ENCODE data around the gene LY6G5B. TPM values are rescaled to one million over a fixed set of nuclear protein-coding genes. Genes with fewer than 3 reads are reported as not detected.

The LY6G5B gene
- total and polyA plus RNA-seq, 2 donors (not counting 1 experiment from before 2014, with no cell fraction given) = 28.4 to 44.2 TPM

- peak overlapping the region; percentile 56 for H3K27ac Mint-ChIP-seq
- no peaks in the 10 kb centered on the region for H3K9me3 Mint-ChIP-seq (ENCODE audit: insufficient read depth)
- peaks cover 10 to 18% of the 10 kb centered on the region in 2 donors for H3K4me1 ChIP-seq (ENCODE audit: control insufficient read depth in 2 of 2, insufficient read depth in 2 of 2, low read length in 2 of 2)
- POLR2A ChIA-PET = interaction anchor here (0.5 kb wide), 1 partner anchor 160 kb away, joined by 6 read pairs; no protein-coding TSS in a partner anchor
- H3K27me3 ChIP-seq (replicated peaks in 1 of 4; ENCODE audit: control extremely low read depth in 1 of 4, control insufficient read depth in 3 of 4, insufficient read depth in 4 of 4, low read length in 3 of 4) = no peaks in the 10 kb centered on the region
- TF ChIP-seq EZH2 (IDR thresholded peaks at IDR 0.05; ENCODE audit: borderline replicate concordance, insufficient read depth, low read depth, low read length, poor library complexity, severe bottlenecking) = no peak
- no peaks in the 10 kb centered on the region for H3K9me3 ChIP-seq (ENCODE audit: control extremely low read depth in 1 of 3, control insufficient read depth in 2 of 3, insufficient read depth in 1 of 3, low read length in 2 of 3)
- H4K20me1 ChIP-seq (ENCODE audit: control insufficient read depth, insufficient read depth, low read length, poor library complexity, severe bottlenecking) = no peaks in the 10 kb centered on the region
- H2AFZ ChIP-seq (ENCODE audit: insufficient read depth, low read depth, low read length, poor library complexity, severe bottlenecking) = no peak overlapping the region
- H3K4me3 ChIP-seq (ENCODE audit: control extremely low read depth in 1 of 5, extremely low read depth in 1 of 5, insufficient read depth in 1 of 5, low read depth in 2 of 5, low read length in 4 of 5) = no peak overlapping the region
- H3K27me3 Mint-ChIP-seq = no peaks in the 10 kb centered on the region
- intact Hi-C loops (cut with micrococcal nuclease) = no loop called here
- H3K9ac ChIP-seq (ENCODE audit: low read length) = no peak overlapping the region
- no peaks in the 10 kb centered on the region for H3K79me2 ChIP-seq (ENCODE audit: control insufficient read depth, insufficient read depth, low read length)
- WGBS (ENCODE audit: insufficient coverage) = 96% methylated on average over 6 of the region's 11 CpGs
- H3K4me3 Mint-ChIP-seq = no peak overlapping the region
- peak overlapping the region in 1 of 2 donors; percentile 32 for H3K27ac ChIP-seq (ENCODE audit: low read length in 2 of 2)
- H3K4me1 Mint-ChIP-seq = peaks cover 17% of the 10 kb centered on the region
- peak overlapping the region; percentile 36 for H3K4me2 ChIP-seq (replicated peaks; ENCODE audit: low read depth, low read length, poor library complexity, severe bottlenecking)
- ATAC-seq (ENCODE audit: low read depth) = no peak
- CTCF ChIA-PET = no interaction called here
- peaks cover 0 to 81% of the 10 kb centered on the region in 2 experiments for H3K36me3 ChIP-seq (replicated peaks in 1 of 2; ENCODE audit: control extremely low read depth in 1 of 2, control insufficient read depth in 1 of 2, extremely low read depth in 1 of 2, insufficient read depth in 2 of 2, low read length in 1 of 2)
- DNase-seq = no peak
These were observed 19.7 kb downstream of the LY6G5B start for GRCh38 chr6:31689249-31690110.

- H3K4me1 Mint-ChIP-seq = peaks cover 17% of the 10 kb centered on the region
- peaks cover 0 to 86% of the 10 kb centered on the region in 2 experiments for H3K36me3 ChIP-seq (replicated peaks in 1 of 2; ENCODE audit: control extremely low read depth in 1 of 2, control insufficient read depth in 1 of 2, extremely low read depth in 1 of 2, insufficient read depth in 2 of 2, low read length in 1 of 2)
- no peaks in the 10 kb centered on the region for H4K20me1 ChIP-seq (ENCODE audit: control insufficient read depth, insufficient read depth, low read length, poor library complexity, severe bottlenecking)
- TF ChIP-seq CTCF (IDR thresholded peaks at IDR 0.05) (no peak), EZH2 (IDR thresholded peaks at IDR 0.05; ENCODE audit: borderline replicate concordance, insufficient read depth, low read depth, low read length, poor library complexity, severe bottlenecking) (no peak)
- H3K79me2 ChIP-seq (ENCODE audit: control insufficient read depth, insufficient read depth, low read length) = no peaks in the 10 kb centered on the region
- H3K4me1 ChIP-seq (ENCODE audit: control insufficient read depth in 2 of 2, insufficient read depth in 2 of 2, low read length in 2 of 2) = peaks cover 10 to 18% of the 10 kb centered on the region in 2 donors
- 89% methylated on average over 4 of the region's 10 CpGs for WGBS (ENCODE audit: insufficient coverage)
- H3K4me2 ChIP-seq (replicated peaks; ENCODE audit: low read depth, low read length, poor library complexity, severe bottlenecking) = no peak overlapping the region
- DNase-seq = no peak
- peak overlapping the region in 1 of 2 donors; percentile 32 for H3K27ac ChIP-seq (ENCODE audit: low read length in 2 of 2)
- CTCF ChIA-PET = interaction anchor here (0.9 to 1.6 kb wide), 3 partner anchors 79 to 140 kb away, joined by 3 to 4 read pairs (median 3); no protein-coding TSS in a partner anchor
- no peak overlapping the region for H2AFZ ChIP-seq (ENCODE audit: insufficient read depth, low read depth, low read length, poor library complexity, severe bottlenecking)
- no peaks in the 10 kb centered on the region for H3K9me3 Mint-ChIP-seq (ENCODE audit: insufficient read depth)
- H3K9me3 ChIP-seq (ENCODE audit: control extremely low read depth in 1 of 3, control insufficient read depth in 2 of 3, insufficient read depth in 1 of 3, low read length in 2 of 3) = no peaks in the 10 kb centered on the region
- H3K9ac ChIP-seq (ENCODE audit: low read length) = no peak overlapping the region
- no peak overlapping the region for H3K4me3 Mint-ChIP-seq
- H3K27me3 Mint-ChIP-seq = no peaks in the 10 kb centered on the region
- no peaks in the 10 kb centered on the region for H3K27me3 ChIP-seq (replicated peaks in 1 of 4; ENCODE audit: control extremely low read depth in 1 of 4, control insufficient read depth in 3 of 4, insufficient read depth in 4 of 4, low read length in 3 of 4)
- intact Hi-C loops (cut with micrococcal nuclease) = no loop called here
- POLR2A ChIA-PET = interaction anchor here (0.6 kb wide), 1 partner anchor 8 kb away, joined by 4 read pairs; no protein-coding TSS in a partner anchor
- no peak for ATAC-seq (ENCODE audit: low read depth)
- no peak overlapping the region for H3K27ac Mint-ChIP-seq
- H3K4me3 ChIP-seq (ENCODE audit: control extremely low read depth in 1 of 5, extremely low read depth in 1 of 5, insufficient read depth in 1 of 5, low read depth in 2 of 5, low read length in 4 of 5) = no peak overlapping the region
These were observed 20.7 kb downstream of the LY6G5B start for GRCh38 chr6:31690231-31691077.
